HG02943 (cell line): ENCODE data around the gene KDELR1.

Source experiments
- ATAC-seq: cut with Tn5 transposase; IDR thresholded peaks from one replicate; pipeline ENCODE4 v1.9.1; 2021; ENCODE audit warnings: mild to moderate bottlenecking, low read depth, moderate library complexity; ENCODE audit not compliant: unreplicated experiment

KDELR1 gene

GRCh38 chr19:48346191-48346590 is 45.2 kb downstream of the KDELR1 start:
- no peak for ATAC-seq

- ATAC-seq: no peak
Observed at GRCh38 chr19:48344892-48345291, 46.5 kb downstream of the KDELR1 start.

- no peak for ATAC-seq
Observed at GRCh38 chr19:48342841-48343540, 48.4 kb downstream of the KDELR1 start.

- no peak for ATAC-seq
Observed at GRCh38 chr19:48342414-48342738, 49.0 kb downstream of the KDELR1 start.

GRCh38 chr19:48341515-48342413 is 49.6 kb downstream of the KDELR1 start:
- no peak for ATAC-seq

GRCh38 chr19:48340995-48341394 is 50.4 kb downstream of the KDELR1 start:
- no peak for ATAC-seq

- ATAC-seq: no peak
Observed at GRCh38 chr19:48338802-48339503, 52.4 kb downstream of the KDELR1 start.

- no peak for ATAC-seq
Observed at GRCh38 chr19:48338253-48338755, 53.0 kb downstream of the KDELR1 start.

- peak; percentile 48 for ATAC-seq
Observed at GRCh38 chr19:48333467-48334384, 57.6 kb downstream of the KDELR1 start.

- ATAC-seq: peak; percentile 56
Observed at GRCh38 chr19:48332662-48333466, 58.5 kb downstream of the KDELR1 start.
